ENCODE results near the gene A3GALT2. TPM values are rescaled to one million over a fixed set of nuclear protein-coding genes. Genes with fewer than 3 reads are reported as not detected.

Gene A3GALT2
- total RNA-seq, 1 experiment from 2014 or later: not detected

DNA sequence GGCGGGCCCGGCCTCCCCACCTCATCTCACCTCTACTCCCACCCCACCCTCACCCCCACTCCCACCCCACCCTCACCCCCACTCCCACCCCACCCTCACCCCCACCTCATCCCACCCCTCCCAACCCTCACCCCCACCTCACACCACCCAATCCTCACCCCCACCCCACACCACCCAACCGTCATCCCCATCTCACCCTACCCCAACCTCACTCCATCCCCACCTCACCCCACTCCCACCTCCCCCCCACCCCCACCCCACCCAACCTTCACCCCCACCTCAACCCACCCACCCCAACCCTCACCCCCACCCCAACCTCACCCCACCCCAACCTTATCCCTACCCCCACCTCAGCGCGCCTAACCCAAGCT, 13.4 kb downstream of the A3GALT2 start:
- BruUV-seq (replicated peaks): no TSS peak
- no peak overlapping the region for H3K27ac ChIP-seq (ENCODE audit: low read length)
- in situ Hi-C loops (cut with HindIII; ENCODE audit: low pct_unique_long_range_greater_than_20kb, low sequenced_read_pairs): no loop called here

DNA sequence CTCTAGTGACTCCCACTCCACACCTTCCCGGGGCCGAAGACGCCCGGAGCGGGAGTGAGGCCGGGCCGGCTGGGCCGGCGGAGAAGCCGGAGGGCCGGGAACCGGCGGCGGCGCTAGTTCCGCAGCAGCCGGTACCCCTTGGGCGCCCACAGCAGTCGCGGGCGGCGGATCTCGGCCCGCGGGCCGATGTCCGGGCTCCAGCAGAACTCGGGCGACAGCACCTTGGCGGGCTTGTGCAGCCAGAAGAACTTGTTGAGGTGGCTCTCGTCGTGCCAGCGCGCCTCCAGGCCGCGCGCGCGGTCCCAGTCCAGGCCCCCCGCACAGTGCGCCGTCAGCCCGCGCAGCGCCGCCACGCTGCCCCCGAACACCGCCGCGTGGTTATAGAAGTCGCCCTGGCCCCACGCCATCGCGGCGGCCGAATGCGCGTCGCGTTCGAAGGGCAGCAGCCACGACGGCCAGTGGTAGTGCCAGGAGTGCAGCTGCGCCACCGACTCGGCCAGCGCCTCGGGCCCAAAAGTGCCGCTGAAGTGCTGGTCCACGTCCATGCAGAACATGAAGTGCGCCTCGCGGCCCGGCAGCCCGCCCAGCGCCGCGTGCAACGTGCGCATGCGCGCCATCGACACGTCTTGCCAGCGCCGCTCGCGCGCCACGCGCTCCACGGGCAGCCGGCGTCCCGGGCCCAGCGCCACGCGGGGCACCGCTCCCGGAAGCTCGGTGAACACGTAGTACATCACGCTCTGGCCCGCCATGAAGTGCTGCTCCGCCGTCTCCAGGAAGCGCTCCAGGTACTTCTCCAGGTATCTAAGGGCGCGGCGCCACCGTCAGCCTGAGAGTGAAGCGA, 14.0 kb downstream of the A3GALT2 start:
- H3K9me3 ChIP-seq (ENCODE audit: control insufficient read depth, insufficient read depth, low read depth, low read length): no peaks in the 10 kb centered on the region
- no peak for ATAC-seq
- H3K36me3 ChIP-seq (ENCODE audit: control insufficient read depth, insufficient read depth, low read length): no peaks in the 10 kb centered on the region
- BruUV-seq (replicated peaks): no TSS peak
- no peak for DNase-seq (ENCODE audit: low read depth, low spot score)
- no peak overlapping the region for H3K27ac ChIP-seq (ENCODE audit: low read length)
- no peak for TF ChIP-seq POLR2AphosphoS5 (IDR thresholded peaks at IDR 0.05; ENCODE audit: low read depth, low read length)
- TF ChIP-seq SIN3A (IDR thresholded peaks at IDR 0.05; ENCODE audit: borderline replicate concordance, insufficient read depth, low read depth, low read length): no peak
- TF ChIP-seq, protein P1, sequence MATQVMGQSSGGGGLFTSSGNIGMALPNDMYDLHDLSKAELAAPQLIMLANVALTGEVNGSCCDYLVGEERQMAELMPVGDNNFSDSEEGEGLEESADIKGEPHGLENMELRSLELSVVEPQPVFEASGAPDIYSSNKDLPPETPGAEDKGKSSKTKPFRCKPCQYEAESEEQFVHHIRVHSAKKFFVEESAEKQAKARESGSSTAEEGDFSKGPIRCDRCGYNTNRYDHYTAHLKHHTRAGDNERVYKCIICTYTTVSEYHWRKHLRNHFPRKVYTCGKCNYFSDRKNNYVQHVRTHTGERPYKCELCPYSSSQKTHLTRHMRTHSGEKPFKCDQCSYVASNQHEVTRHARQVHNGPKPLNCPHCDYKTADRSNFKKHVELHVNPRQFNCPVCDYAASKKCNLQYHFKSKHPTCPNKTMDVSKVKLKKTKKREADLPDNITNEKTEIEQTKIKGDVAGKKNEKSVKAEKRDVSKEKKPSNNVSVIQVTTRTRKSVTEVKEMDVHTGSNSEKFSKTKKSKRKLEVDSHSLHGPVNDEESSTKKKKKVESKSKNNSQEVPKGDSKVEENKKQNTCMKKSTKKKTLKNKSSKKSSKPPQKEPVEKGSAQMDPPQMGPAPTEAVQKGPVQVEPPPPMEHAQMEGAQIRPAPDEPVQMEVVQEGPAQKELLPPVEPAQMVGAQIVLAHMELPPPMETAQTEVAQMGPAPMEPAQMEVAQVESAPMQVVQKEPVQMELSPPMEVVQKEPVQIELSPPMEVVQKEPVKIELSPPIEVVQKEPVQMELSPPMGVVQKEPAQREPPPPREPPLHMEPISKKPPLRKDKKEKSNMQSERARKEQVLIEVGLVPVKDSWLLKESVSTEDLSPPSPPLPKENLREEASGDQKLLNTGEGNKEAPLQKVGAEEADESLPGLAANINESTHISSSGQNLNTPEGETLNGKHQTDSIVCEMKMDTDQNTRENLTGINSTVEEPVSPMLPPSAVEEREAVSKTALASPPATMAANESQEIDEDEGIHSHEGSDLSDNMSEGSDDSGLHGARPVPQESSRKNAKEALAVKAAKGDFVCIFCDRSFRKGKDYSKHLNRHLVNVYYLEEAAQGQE (IDR thresholded peaks at IDR 0.05; ENCODE audit: insufficient read depth in 1 of 2, low read depth in 2 of 2, low read length in 1 of 2): no peak
- TF ChIP-seq, protein P2, sequence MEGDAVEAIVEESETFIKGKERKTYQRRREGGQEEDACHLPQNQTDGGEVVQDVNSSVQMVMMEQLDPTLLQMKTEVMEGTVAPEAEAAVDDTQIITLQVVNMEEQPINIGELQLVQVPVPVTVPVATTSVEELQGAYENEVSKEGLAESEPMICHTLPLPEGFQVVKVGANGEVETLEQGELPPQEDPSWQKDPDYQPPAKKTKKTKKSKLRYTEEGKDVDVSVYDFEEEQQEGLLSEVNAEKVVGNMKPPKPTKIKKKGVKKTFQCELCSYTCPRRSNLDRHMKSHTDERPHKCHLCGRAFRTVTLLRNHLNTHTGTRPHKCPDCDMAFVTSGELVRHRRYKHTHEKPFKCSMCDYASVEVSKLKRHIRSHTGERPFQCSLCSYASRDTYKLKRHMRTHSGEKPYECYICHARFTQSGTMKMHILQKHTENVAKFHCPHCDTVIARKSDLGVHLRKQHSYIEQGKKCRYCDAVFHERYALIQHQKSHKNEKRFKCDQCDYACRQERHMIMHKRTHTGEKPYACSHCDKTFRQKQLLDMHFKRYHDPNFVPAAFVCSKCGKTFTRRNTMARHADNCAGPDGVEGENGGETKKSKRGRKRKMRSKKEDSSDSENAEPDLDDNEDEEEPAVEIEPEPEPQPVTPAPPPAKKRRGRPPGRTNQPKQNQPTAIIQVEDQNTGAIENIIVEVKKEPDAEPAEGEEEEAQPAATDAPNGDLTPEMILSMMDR (IDR thresholded peaks at IDR 0.05): no peak
- no peak for TF ChIP-seq TCF7L2 (IDR thresholded peaks at IDR 0.05; ENCODE audit: low read depth, low read length)
- intact Hi-C loops (cut with micrococcal nuclease; ENCODE audit: unreplicated experiment) (no loop called here), in situ Hi-C loops (cut with HindIII; ENCODE audit: low pct_unique_long_range_greater_than_20kb, low sequenced_read_pairs) (no loop called here)
- H3K4me3 ChIP-seq (ENCODE audit: low read depth in 2 of 2, low read length in 2 of 2): no peak overlapping the region
- POLR2A ChIA-PET: no interaction called here
- H3K4me1 ChIP-seq (ENCODE audit: control insufficient read depth, insufficient read depth, low read length): no peaks in the 10 kb centered on the region
- CTCF ChIA-PET: no interaction called here
- no peaks in the 10 kb centered on the region for H3K27me3 ChIP-seq (ENCODE audit: control insufficient read depth, insufficient read depth, low read length)

More for the DNA sequence above, 13.4 kb downstream of the A3GALT2 start:
- Histone ChIP-seq H3K4me3 (ENCODE audit: low read depth in 2 of 2, low read length in 2 of 2) (no peak overlapping the region), H3K36me3 (ENCODE audit: control insufficient read depth, insufficient read depth, low read length) (no peaks in the 10 kb centered on the region), H3K4me1 (ENCODE audit: control insufficient read depth, insufficient read depth, low read length) (no peaks in the 10 kb centered on the region), H3K9me3 (ENCODE audit: control insufficient read depth, insufficient read depth, low read depth, low read length) (no peaks in the 10 kb centered on the region), H3K27me3 (ENCODE audit: control insufficient read depth, insufficient read depth, low read length) (no peaks in the 10 kb centered on the region)
- ATAC-seq (no peak), DNase-seq (ENCODE audit: low read depth, low spot score) (no peak)
- ChIA-PET CTCF (no interaction called here), POLR2A (no interaction called here)
- intact Hi-C loops (cut with micrococcal nuclease; ENCODE audit: unreplicated experiment): no loop called here
- TF ChIP-seq, protein P1 (IDR thresholded peaks at IDR 0.05; ENCODE audit: insufficient read depth in 1 of 2, low read depth in 2 of 2, low read length in 1 of 2): no peak
- TF ChIP-seq SIN3A (IDR thresholded peaks at IDR 0.05; ENCODE audit: borderline replicate concordance, insufficient read depth, low read depth, low read length) (no peak), POLR2AphosphoS5 (IDR thresholded peaks at IDR 0.05; ENCODE audit: low read depth, low read length) (no peak), TCF7L2 (IDR thresholded peaks at IDR 0.05; ENCODE audit: low read depth, low read length) (no peak)
- TF ChIP-seq, protein P2 (IDR thresholded peaks at IDR 0.05): no peak
